ENCODE data around the gene SEC24D.
A peak's percentile ranks its signal among the peaks of the same experiment; 100 is the strongest.

SEC24D gene

DNA sequence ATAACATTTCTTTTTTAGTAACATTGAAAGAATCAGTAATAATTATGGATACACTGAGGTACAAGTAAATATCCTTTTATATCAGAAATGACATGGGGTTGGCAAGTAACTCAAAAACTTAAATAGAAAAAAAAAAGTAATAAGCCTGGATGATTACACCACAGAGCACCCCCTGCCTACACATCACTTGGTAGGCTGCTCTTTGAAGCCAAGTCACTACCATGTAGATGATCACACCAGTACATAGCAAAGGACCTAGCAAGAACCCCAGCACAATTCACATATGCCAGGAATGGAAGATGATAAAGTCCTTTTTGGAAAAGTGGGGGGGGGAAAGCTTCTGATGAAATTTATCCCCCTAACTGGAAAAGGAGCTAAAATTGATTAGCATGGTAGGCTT is 93.9 kb downstream of the SEC24D start:
- Histone ChIP-seq H3K27me3 (replicated peaks; ENCODE audit: control insufficient read depth, insufficient read depth, low read length) (no peaks in the 10 kb centered on the region), H3K4me3 (replicated peaks; ENCODE audit: low read depth, low read length) (no peak overlapping the region), H3K36me3 (ENCODE audit: control insufficient read depth, insufficient read depth, low read length) (peaks cover 14% of the 10 kb centered on the region)
- no peak for DNase-seq (ENCODE audit: extremely low read depth, insufficient read length)
- TF ChIP-seq CTCF (IDR thresholded peaks at IDR 0.05; ENCODE audit: insufficient read depth, low read length, poor library complexity, severe bottlenecking), result no peak

- H3K27me3 ChIP-seq (replicated peaks; ENCODE audit: control insufficient read depth, insufficient read depth, low read length), result no peaks in the 10 kb centered on the region
- no peak overlapping the region for H3K4me3 ChIP-seq (replicated peaks; ENCODE audit: low read depth, low read length)
- no peak for DNase-seq (ENCODE audit: extremely low read depth, insufficient read length)
- H3K36me3 ChIP-seq (ENCODE audit: control insufficient read depth, insufficient read depth, low read length), result peaks cover 11% of the 10 kb centered on the region
- TF ChIP-seq CTCF (IDR thresholded peaks at IDR 0.05; ENCODE audit: insufficient read depth, low read length, poor library complexity, severe bottlenecking), result no peak
Observed at GRCh38 chr4:118741301-118741855, 94.5 kb downstream of the SEC24D start.

GRCh38 chr4:118740869-118741268 is 95.1 kb downstream of the SEC24D start:
- no peak for DNase-seq (ENCODE audit: extremely low read depth, insufficient read length)
- H3K4me3 ChIP-seq (replicated peaks; ENCODE audit: low read depth, low read length), result no peak overlapping the region

GRCh38 chr4:118739022-118739713 is 96.8 kb downstream of the SEC24D start:
- Histone ChIP-seq H3K27me3 (replicated peaks; ENCODE audit: control insufficient read depth, insufficient read depth, low read length) (no peaks in the 10 kb centered on the region), H3K4me3 (replicated peaks; ENCODE audit: low read depth, low read length) (no peak overlapping the region), H3K36me3 (ENCODE audit: control insufficient read depth, insufficient read depth, low read length) (peaks cover 12% of the 10 kb centered on the region)
- no peak for DNase-seq (ENCODE audit: extremely low read depth, insufficient read length)
- TF ChIP-seq CTCF (IDR thresholded peaks at IDR 0.05; ENCODE audit: insufficient read depth, low read length, poor library complexity, severe bottlenecking), result no peak

More at GRCh38 chr4:118740869-118741268, 95.1 kb downstream of the SEC24D start:
- no peaks in the 10 kb centered on the region for H3K27me3 ChIP-seq (replicated peaks; ENCODE audit: control insufficient read depth, insufficient read depth, low read length)
- peaks cover 13% of the 10 kb centered on the region for H3K36me3 ChIP-seq (ENCODE audit: control insufficient read depth, insufficient read depth, low read length)
- peak; percentile 26 for TF ChIP-seq CTCF (IDR thresholded peaks at IDR 0.05; ENCODE audit: insufficient read depth, low read length, poor library complexity, severe bottlenecking)

- peaks cover 11% of the 10 kb centered on the region for H3K36me3 ChIP-seq (ENCODE audit: control insufficient read depth, insufficient read depth, low read length)
Observed at GRCh38 chr4:118738090-118738489, 97.8 kb downstream of the SEC24D start.

More at GRCh38 chr4:118738090-118738489, 97.8 kb downstream of the SEC24D start:
- Histone ChIP-seq H3K4me3 (replicated peaks; ENCODE audit: low read depth, low read length) (no peak overlapping the region), H3K27me3 (replicated peaks; ENCODE audit: control insufficient read depth, insufficient read depth, low read length) (no peaks in the 10 kb centered on the region)
- no peak for TF ChIP-seq CTCF (IDR thresholded peaks at IDR 0.05; ENCODE audit: insufficient read depth, low read length, poor library complexity, severe bottlenecking)
- no peak for DNase-seq (ENCODE audit: extremely low read depth, insufficient read length)

All from GM06990 (cell line).